ENCODE results near the gene LRRN4.

Gene LRRN4

GRCh38 chr20:6028818-6029217, 25.0 kb downstream of the LRRN4 start:
- H3K9ac ChIP-seq (ENCODE audit: low read depth, low read length): no peak overlapping the region
- peaks cover 10% of the 10 kb centered on the region for H3K4me1 ChIP-seq (ENCODE audit: control insufficient read depth, insufficient read depth, low read length)
- H3K36me3 ChIP-seq (ENCODE audit: insufficient read depth, low read length): peaks cover 34% of the 10 kb centered on the region
- H3K4me3 ChIP-seq (ENCODE audit: low read length): no peak overlapping the region
- H3K4me2 ChIP-seq (ENCODE audit: low read length): no peak overlapping the region
- peaks cover 3% of the 10 kb centered on the region for H3K9me3 ChIP-seq (replicated peaks; ENCODE audit: low read length)
- H3K27me3 ChIP-seq (ENCODE audit: control insufficient read depth, insufficient read depth, low read length): no peaks in the 10 kb centered on the region

GRCh38 chr20:6026051-6026450, 27.8 kb downstream of the LRRN4 start:
- Histone ChIP-seq H3K27me3 (ENCODE audit: control insufficient read depth, insufficient read depth, low read length) (no peaks in the 10 kb centered on the region), H3K4me3 (ENCODE audit: low read length) (no peak overlapping the region), H3K9ac (ENCODE audit: low read depth, low read length) (no peak overlapping the region), H3K4me1 (ENCODE audit: control insufficient read depth, insufficient read depth, low read length) (peaks cover 10% of the 10 kb centered on the region), H3K9me3 (replicated peaks; ENCODE audit: low read length) (peaks cover 3% of the 10 kb centered on the region), H3K36me3 (ENCODE audit: insufficient read depth, low read length) (peaks cover 33% of the 10 kb centered on the region), H3K4me2 (ENCODE audit: low read length) (no peak overlapping the region)

GRCh38 chr20:6024768-6025167, 29.1 kb downstream of the LRRN4 start:
- peaks cover 10% of the 10 kb centered on the region for H3K4me1 ChIP-seq (ENCODE audit: control insufficient read depth, insufficient read depth, low read length)
- H3K27me3 ChIP-seq (ENCODE audit: control insufficient read depth, insufficient read depth, low read length): no peaks in the 10 kb centered on the region
- H3K36me3 ChIP-seq (ENCODE audit: insufficient read depth, low read length): peaks cover 33% of the 10 kb centered on the region
- no peak overlapping the region for H3K4me2 ChIP-seq (ENCODE audit: low read length)
- H3K9ac ChIP-seq (ENCODE audit: low read depth, low read length): no peak overlapping the region
- H3K4me3 ChIP-seq (ENCODE audit: low read length): no peak overlapping the region
- H3K9me3 ChIP-seq (replicated peaks; ENCODE audit: low read length): peaks cover 3% of the 10 kb centered on the region

GRCh38 chr20:6017880-6018279, 36.0 kb downstream of the LRRN4 start:
- Histone ChIP-seq H3K4me2 (ENCODE audit: low read length) (no peak overlapping the region), H3K36me3 (ENCODE audit: insufficient read depth, low read length) (peaks cover 39% of the 10 kb centered on the region), H3K9me3 (replicated peaks; ENCODE audit: low read length) (no peaks in the 10 kb centered on the region), H3K4me3 (ENCODE audit: low read length) (no peak overlapping the region), H3K9ac (ENCODE audit: low read depth, low read length) (no peak overlapping the region), H3K4me1 (ENCODE audit: control insufficient read depth, insufficient read depth, low read length) (no peaks in the 10 kb centered on the region), H3K27me3 (ENCODE audit: control insufficient read depth, insufficient read depth, low read length) (no peaks in the 10 kb centered on the region)

DNA sequence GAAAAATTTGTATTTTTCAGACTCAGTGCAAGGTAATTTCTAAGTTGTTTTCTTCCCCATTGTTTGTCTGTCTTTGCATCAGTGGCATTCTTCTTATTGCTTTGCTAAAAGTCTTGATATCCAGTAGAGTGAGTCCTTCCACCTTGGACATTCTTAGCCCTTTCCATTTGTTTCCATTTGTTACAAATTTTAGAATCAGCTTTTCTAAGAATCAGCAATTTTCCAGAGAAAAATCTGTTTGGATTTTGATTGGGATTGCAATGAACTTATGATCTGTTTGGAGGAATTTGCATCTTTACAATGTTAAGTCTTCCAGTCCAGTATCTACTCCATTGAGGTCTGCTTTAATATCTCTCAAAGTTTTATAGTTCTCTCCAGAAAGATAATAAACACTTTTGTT, 36.4 kb downstream of the LRRN4 start:
- Histone ChIP-seq H3K4me2 (ENCODE audit: low read length) (no peak overlapping the region), H3K4me3 (ENCODE audit: low read length) (no peak overlapping the region), H3K9me3 (replicated peaks; ENCODE audit: low read length) (no peaks in the 10 kb centered on the region), H3K9ac (ENCODE audit: low read depth, low read length) (no peak overlapping the region), H3K4me1 (ENCODE audit: control insufficient read depth, insufficient read depth, low read length) (no peaks in the 10 kb centered on the region), H3K36me3 (ENCODE audit: insufficient read depth, low read length) (peaks cover 41% of the 10 kb centered on the region), H3K27me3 (ENCODE audit: control insufficient read depth, insufficient read depth, low read length) (no peaks in the 10 kb centered on the region)

DNA sequence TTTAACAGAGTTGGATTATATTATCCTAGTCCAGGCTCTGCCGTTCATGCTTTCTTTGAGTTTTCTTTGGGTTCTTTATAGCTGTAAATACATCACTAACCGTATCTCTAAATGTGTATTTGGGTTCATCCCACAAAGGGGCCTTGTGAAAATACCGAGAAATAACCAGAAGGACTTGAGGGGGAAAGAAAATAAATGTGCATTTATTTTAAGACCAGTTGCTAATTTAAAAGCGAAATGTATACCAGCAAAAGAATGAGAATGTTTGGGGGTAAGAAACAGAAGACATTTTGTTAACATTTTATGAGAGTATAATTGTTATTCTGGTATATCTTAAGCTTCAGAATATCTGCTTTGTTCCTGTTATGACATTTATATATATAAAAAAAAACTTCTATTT, 38.9 kb downstream of the LRRN4 start:
- H3K9me3 ChIP-seq (replicated peaks; ENCODE audit: low read length): no peaks in the 10 kb centered on the region
- H3K4me3 ChIP-seq (ENCODE audit: low read length): no peak overlapping the region
- no peak overlapping the region for H3K4me2 ChIP-seq (ENCODE audit: low read length)
- no peaks in the 10 kb centered on the region for H3K4me1 ChIP-seq (ENCODE audit: control insufficient read depth, insufficient read depth, low read length)
- peaks cover 57% of the 10 kb centered on the region for H3K36me3 ChIP-seq (ENCODE audit: insufficient read depth, low read length)
- H3K9ac ChIP-seq (ENCODE audit: low read depth, low read length): no peak overlapping the region
- H3K27me3 ChIP-seq (ENCODE audit: control insufficient read depth, insufficient read depth, low read length): no peaks in the 10 kb centered on the region

DNA sequence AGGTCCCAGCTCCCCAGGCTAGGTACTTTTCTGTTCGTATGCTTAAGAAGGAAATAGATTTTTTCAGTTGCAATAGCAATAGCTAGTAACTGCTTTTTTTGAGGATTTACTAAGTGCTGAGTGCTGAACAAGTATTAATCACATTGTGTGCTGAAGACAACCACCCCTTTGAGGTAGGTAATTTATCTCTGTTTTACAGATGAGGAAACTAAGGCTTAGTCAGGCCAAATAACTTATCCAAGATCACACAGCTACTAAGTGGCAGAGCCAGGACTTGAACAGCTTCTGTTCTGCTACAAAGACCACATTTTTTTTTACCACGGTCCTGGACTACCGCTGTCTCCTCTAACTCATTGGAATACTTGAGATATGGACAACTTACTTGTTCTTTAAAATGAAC, 39.8 kb downstream of the LRRN4 start:
- H3K4me2 ChIP-seq (ENCODE audit: low read length): no peak overlapping the region
- H3K9me3 ChIP-seq (replicated peaks; ENCODE audit: low read length): no peaks in the 10 kb centered on the region
- no peak overlapping the region for H3K9ac ChIP-seq (ENCODE audit: low read depth, low read length)
- H3K27me3 ChIP-seq (ENCODE audit: control insufficient read depth, insufficient read depth, low read length): no peaks in the 10 kb centered on the region
- peaks cover 61% of the 10 kb centered on the region for H3K36me3 ChIP-seq (ENCODE audit: insufficient read depth, low read length)
- H3K4me1 ChIP-seq (ENCODE audit: control insufficient read depth, insufficient read depth, low read length): no peaks in the 10 kb centered on the region
- H3K4me3 ChIP-seq (ENCODE audit: low read length): no peak overlapping the region

DNA sequence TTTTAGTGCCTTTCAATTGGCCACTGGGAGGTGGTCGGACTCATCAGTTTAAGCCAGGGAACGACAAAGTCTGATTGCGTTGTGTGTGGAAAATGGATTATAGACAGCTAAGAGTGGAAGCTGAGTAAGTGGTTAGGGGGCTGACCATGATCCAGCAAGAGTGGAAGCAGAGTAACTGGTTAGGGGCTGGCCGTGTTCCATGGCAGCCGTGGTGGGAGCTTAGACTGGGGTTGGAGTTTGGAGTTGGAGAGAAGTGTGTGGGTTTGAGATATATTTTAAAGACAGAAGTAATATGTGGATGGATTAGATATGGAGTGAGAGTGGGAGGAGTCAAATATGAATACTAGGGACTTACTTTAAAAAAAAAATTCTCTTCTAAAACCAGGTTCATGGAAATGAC, 41.7 kb downstream of the LRRN4 start:
- H3K4me1 ChIP-seq (ENCODE audit: control insufficient read depth, insufficient read depth, low read length): peaks cover 16% of the 10 kb centered on the region
- H3K4me3 ChIP-seq (ENCODE audit: low read length): no peak overlapping the region
- no peak overlapping the region for H3K9ac ChIP-seq (ENCODE audit: low read depth, low read length)
- peaks cover 56% of the 10 kb centered on the region for H3K36me3 ChIP-seq (ENCODE audit: insufficient read depth, low read length)
- no peak overlapping the region for H3K4me2 ChIP-seq (ENCODE audit: low read length)
- H3K9me3 ChIP-seq (replicated peaks; ENCODE audit: low read length): no peaks in the 10 kb centered on the region
- H3K27me3 ChIP-seq (ENCODE audit: control insufficient read depth, insufficient read depth, low read length): no peaks in the 10 kb centered on the region

- peak overlapping the region; percentile 98 for H3K4me3 ChIP-seq (ENCODE audit: low read length)
- H3K27me3 ChIP-seq (ENCODE audit: control insufficient read depth, insufficient read depth, low read length): no peaks in the 10 kb centered on the region
Measured at GRCh38 chr20:6008254-6008653, 45.6 kb downstream of the LRRN4 start.

GRCh38 chr20:6007529-6008103, 46.2 kb downstream of the LRRN4 start:
- peak overlapping the region; percentile 86 for H3K4me2 ChIP-seq (ENCODE audit: low read length)
- no peaks in the 10 kb centered on the region for H3K27me3 ChIP-seq (ENCODE audit: control insufficient read depth, insufficient read depth, low read length)
- peak overlapping the region; percentile 98 for H3K4me3 ChIP-seq (ENCODE audit: low read length)
- no peaks in the 10 kb centered on the region for H3K9me3 ChIP-seq (replicated peaks; ENCODE audit: low read length)
- H3K9ac ChIP-seq (ENCODE audit: low read depth, low read length): peak overlapping the region; percentile 94
- H3K36me3 ChIP-seq (ENCODE audit: insufficient read depth, low read length): peaks cover 25% of the 10 kb centered on the region
- peaks cover 19% of the 10 kb centered on the region for H3K4me1 ChIP-seq (ENCODE audit: control insufficient read depth, insufficient read depth, low read length)

More at GRCh38 chr20:6008254-6008653, 45.6 kb downstream of the LRRN4 start:
- Histone ChIP-seq H3K4me1 (ENCODE audit: control insufficient read depth, insufficient read depth, low read length) (peaks cover 19% of the 10 kb centered on the region), H3K36me3 (ENCODE audit: insufficient read depth, low read length) (peaks cover 31% of the 10 kb centered on the region), H3K4me2 (ENCODE audit: low read length) (peak overlapping the region; percentile 86), H3K9ac (ENCODE audit: low read depth, low read length) (peak overlapping the region; percentile 94), H3K9me3 (replicated peaks; ENCODE audit: low read length) (no peaks in the 10 kb centered on the region)

GRCh38 chr20:6007094-6007528, 46.7 kb downstream of the LRRN4 start:
- Histone ChIP-seq H3K27me3 (ENCODE audit: control insufficient read depth, insufficient read depth, low read length) (no peaks in the 10 kb centered on the region), H3K4me3 (ENCODE audit: low read length) (peak overlapping the region; percentile 98), H3K9ac (ENCODE audit: low read depth, low read length) (peak overlapping the region; percentile 94), H3K4me2 (ENCODE audit: low read length) (peak overlapping the region; percentile 86), H3K9me3 (replicated peaks; ENCODE audit: low read length) (no peaks in the 10 kb centered on the region), H3K36me3 (ENCODE audit: insufficient read depth, low read length) (peaks cover 20% of the 10 kb centered on the region), H3K4me1 (ENCODE audit: control insufficient read depth, insufficient read depth, low read length) (peaks cover 19% of the 10 kb centered on the region)

DNA sequence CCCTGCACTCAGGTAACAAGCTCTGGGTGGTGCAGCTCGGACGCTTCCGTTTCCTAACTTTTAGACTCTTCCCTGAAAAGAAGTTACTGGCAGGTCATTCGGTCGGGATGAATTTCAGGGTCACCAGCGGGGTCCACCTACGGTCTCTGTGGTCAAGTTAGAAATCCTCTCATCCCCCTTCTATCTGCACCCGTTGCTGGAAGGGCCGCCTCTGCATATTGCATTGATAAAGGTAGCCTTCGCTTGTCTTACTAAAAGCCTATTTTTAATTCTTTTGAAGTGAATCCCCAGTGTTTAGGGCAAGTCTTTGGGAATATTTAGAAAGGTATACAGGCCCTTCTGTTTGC, 47.3 kb downstream of the LRRN4 start:
- peaks cover 19% of the 10 kb centered on the region for H3K4me1 ChIP-seq (ENCODE audit: control insufficient read depth, insufficient read depth, low read length)
- peak overlapping the region; percentile 98 for H3K4me3 ChIP-seq (ENCODE audit: low read length)
- no peaks in the 10 kb centered on the region for H3K9me3 ChIP-seq (replicated peaks; ENCODE audit: low read length)
- peak overlapping the region; percentile 86 for H3K4me2 ChIP-seq (ENCODE audit: low read length)
- no peaks in the 10 kb centered on the region for H3K27me3 ChIP-seq (ENCODE audit: control insufficient read depth, insufficient read depth, low read length)
- H3K9ac ChIP-seq (ENCODE audit: low read depth, low read length): peak overlapping the region; percentile 94
- peaks cover 18% of the 10 kb centered on the region for H3K36me3 ChIP-seq (ENCODE audit: insufficient read depth, low read length)

Measured in skeletal muscle satellite cell (primary cell).